Mammary epithelial cell (primary cell): Measurements from ENCODE around the gene HIGD1A.

Experiments
- EZH2 ChIP-seq: IDR thresholded peaks from 2 replicates; pipeline ENCODE4 v1.6.1; 2012; ENCODE audit warnings: low read length, inconsistent platforms, borderline replicate concordance
- TF ChIP-seq, protein P1 (sequence below), 2 donors: IDR thresholded peaks in 1 of 2; conservative IDR thresholded peaks in 1 of 2; 2 replicates each; pipeline ENCODE4 v1.5.1; 2011 to 2012; ENCODE audit warnings: inconsistent platforms in 2 of 2, low read length in 2 of 2, mild to moderate bottlenecking in 2 of 2, control low read depth in 1 of 2, low read depth in 1 of 2; ENCODE audit not compliant: insufficient read depth in 1 of 2; ENCODE audit errors: extremely low read depth in 1 of 2

DNA sequence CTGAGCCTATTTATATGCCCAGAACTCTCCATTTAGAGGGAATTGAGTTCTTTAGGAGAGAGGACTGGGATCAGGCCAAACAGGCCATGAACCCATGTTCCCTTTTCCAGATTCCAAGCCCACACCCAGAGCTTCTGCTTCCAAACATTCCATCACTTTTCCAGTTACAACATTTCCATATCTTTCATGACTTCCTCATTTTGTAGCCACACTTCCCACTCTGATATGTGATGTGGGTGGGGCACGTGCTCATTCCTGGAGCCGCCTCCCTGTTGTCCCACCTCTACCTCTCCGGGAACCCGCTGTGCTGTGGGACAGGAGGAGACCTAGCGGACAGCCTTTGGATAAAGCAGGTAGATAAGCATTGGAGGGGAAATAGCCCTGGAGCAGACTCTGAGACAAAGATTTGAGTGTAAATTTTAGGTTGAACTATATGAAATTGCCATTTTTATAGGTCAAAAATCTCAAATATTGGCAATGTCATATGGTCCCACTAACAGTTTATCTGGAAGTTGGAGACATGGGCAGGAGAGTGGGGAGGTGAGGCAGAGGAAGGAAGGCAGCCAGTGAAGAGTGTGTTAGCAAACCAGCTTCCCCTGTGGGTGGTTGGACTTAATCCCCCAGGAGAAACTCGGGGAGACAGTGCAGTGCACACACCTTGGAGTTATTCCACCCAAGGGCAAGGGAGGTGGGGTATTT lies 39.6 kb upstream of the HIGD1A start:
- TF ChIP-seq, protein P1, sequence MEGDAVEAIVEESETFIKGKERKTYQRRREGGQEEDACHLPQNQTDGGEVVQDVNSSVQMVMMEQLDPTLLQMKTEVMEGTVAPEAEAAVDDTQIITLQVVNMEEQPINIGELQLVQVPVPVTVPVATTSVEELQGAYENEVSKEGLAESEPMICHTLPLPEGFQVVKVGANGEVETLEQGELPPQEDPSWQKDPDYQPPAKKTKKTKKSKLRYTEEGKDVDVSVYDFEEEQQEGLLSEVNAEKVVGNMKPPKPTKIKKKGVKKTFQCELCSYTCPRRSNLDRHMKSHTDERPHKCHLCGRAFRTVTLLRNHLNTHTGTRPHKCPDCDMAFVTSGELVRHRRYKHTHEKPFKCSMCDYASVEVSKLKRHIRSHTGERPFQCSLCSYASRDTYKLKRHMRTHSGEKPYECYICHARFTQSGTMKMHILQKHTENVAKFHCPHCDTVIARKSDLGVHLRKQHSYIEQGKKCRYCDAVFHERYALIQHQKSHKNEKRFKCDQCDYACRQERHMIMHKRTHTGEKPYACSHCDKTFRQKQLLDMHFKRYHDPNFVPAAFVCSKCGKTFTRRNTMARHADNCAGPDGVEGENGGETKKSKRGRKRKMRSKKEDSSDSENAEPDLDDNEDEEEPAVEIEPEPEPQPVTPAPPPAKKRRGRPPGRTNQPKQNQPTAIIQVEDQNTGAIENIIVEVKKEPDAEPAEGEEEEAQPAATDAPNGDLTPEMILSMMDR (conservative IDR thresholded peaks at IDR 0.05 in 1 of 2, IDR thresholded peaks at IDR 0.05 in 1 of 2; ENCODE audit: extremely low read depth in 1 of 2, insufficient read depth in 1 of 2, low read depth in 1 of 2, low read length in 2 of 2), result no peak
- no peak for TF ChIP-seq EZH2
